ENCODE results near the gene P3H3.

DNA sequence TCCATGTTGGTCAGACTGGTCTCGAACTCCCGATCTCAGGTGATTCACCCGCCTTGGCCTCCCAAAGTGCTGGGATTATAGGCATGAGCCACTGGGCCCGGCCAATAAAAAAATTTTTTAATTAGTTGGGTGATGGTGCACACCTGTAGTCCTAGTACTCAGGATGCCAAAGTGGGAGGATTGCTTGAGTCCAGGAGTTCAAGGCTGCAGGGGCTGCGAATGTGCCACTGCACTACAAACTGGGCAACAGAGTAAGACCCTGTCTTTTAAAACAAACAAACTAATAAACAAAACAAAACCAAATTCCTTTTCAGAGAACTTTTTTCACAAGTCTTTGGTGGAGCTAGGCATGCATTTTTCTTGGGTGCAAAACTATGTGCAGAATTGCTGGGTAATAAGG, 55.0 kb downstream of the P3H3 start:
- TF ChIP-seq, protein P1, sequence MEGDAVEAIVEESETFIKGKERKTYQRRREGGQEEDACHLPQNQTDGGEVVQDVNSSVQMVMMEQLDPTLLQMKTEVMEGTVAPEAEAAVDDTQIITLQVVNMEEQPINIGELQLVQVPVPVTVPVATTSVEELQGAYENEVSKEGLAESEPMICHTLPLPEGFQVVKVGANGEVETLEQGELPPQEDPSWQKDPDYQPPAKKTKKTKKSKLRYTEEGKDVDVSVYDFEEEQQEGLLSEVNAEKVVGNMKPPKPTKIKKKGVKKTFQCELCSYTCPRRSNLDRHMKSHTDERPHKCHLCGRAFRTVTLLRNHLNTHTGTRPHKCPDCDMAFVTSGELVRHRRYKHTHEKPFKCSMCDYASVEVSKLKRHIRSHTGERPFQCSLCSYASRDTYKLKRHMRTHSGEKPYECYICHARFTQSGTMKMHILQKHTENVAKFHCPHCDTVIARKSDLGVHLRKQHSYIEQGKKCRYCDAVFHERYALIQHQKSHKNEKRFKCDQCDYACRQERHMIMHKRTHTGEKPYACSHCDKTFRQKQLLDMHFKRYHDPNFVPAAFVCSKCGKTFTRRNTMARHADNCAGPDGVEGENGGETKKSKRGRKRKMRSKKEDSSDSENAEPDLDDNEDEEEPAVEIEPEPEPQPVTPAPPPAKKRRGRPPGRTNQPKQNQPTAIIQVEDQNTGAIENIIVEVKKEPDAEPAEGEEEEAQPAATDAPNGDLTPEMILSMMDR (conservative IDR thresholded peaks at IDR 0.05; ENCODE audit: low read depth, low read length), result no peak
- TF ChIP-seq, protein P2, sequence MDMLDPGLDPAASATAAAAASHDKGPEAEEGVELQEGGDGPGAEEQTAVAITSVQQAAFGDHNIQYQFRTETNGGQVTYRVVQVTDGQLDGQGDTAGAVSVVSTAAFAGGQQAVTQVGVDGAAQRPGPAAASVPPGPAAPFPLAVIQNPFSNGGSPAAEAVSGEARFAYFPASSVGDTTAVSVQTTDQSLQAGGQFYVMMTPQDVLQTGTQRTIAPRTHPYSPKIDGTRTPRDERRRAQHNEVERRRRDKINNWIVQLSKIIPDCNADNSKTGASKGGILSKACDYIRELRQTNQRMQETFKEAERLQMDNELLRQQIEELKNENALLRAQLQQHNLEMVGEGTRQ (IDR thresholded peaks at IDR 0.05; ENCODE audit: low read depth, low read length), result no peak
- no peak for TF ChIP-seq CEBPB (IDR thresholded peaks at IDR 0.05; ENCODE audit: low read depth, low read length)
- TF ChIP-seq POLR2A (IDR thresholded peaks at IDR 0.05; ENCODE audit: low read depth, low read length), result no peak
